K562 (cell line): ENCODE measurements around the gene CTF1. TPM values are rescaled to one million over a fixed set of nuclear protein-coding genes. Genes with fewer than 3 reads are reported as not detected.

Experiments
- CXXC5 ChIP-seq: fragments of 250-450 bp; sonication (Bioruptor Pico); IDR thresholded peaks from 2 replicates; pipeline ENCODE4 v1.8.0; 2022; ENCODE audit warnings: inconsistent platforms, mild to moderate bottlenecking, moderate library complexity
- DEAF1 ChIP-seq: fragments of 450-650 bp; formaldehyde crosslinking; IDR thresholded peaks from 2 replicates; pipeline ENCODE4 v1.4.0; 2020; ENCODE audit warnings: mild to moderate bottlenecking, moderate library complexity
- FIP1L1 ChIP-seq: fragments of 200-400 bp; formaldehyde crosslinking; IDR thresholded peaks from 2 replicates; pipeline ENCODE4 v1.6.1; 2018; ENCODE audit warnings: mild to moderate bottlenecking, low read depth, low read length; ENCODE audit not compliant: poor library complexity, severe bottlenecking
- HLTF ChIP-seq: fragments of 450-650 bp; IDR thresholded peaks from 2 replicates; pipeline ENCODE4 v1.6.1; 2016
- KLF13 ChIP-seq: fragments of 450-650 bp; IDR thresholded peaks from 2 replicates; pipeline ENCODE4 v1.6.1; 2016; ENCODE audit warnings: missing genetic modification characterization, low read depth, mild to moderate bottlenecking, missing compliant biosample characterization, moderate library complexity, borderline replicate concordance
- MTF1 ChIP-seq: fragments of 250-450 bp; sonication (Bioruptor Pico); IDR thresholded peaks from 2 replicates; pipeline ENCODE4 v1.9.0; 2021; ENCODE audit warnings: moderate library complexity, mild to moderate bottlenecking, inconsistent platforms, borderline replicate concordance
- NFE2 ChIP-seq: IDR thresholded peaks from 2 replicates; pipeline ENCODE4 v1.6.1; 2014; ENCODE audit warnings: antibody characterized with exemption, low read depth
- PHF20 ChIP-seq: fragments of 450-650 bp; IDR thresholded peaks from 2 replicates; pipeline ENCODE4 v1.6.1; 2018; ENCODE audit not compliant: partially characterized antibody
- POLR2A ChIP-seq: fragments of 450-650 bp; conservative IDR thresholded peaks from 2 replicates; pipeline ENCODE4 v1.6.1; 2016
- PTBP1 ChIP-seq: fragments of 200-400 bp; formaldehyde crosslinking; IDR thresholded peaks from 2 replicates; pipeline ENCODE4 v1.6.1; 2017; ENCODE audit warnings: low read depth, low read length
- RBM17 ChIP-seq: fragments of 200-400 bp; formaldehyde crosslinking; IDR thresholded peaks from 2 replicates; pipeline ENCODE4 v1.6.1; 2017; ENCODE audit warnings: low read depth, mild to moderate bottlenecking, low read length, borderline replicate concordance
- SIX5 ChIP-seq, 2 experiments: IDR thresholded peaks; 2 replicates each; pipeline ENCODE4 v1.6.1; 2011; ENCODE audit warnings: low read length in 2 of 2, borderline replicate concordance in 1 of 2, low read depth in 1 of 2, mild to moderate bottlenecking in 1 of 2, moderate library complexity in 1 of 2; ENCODE audit not compliant: insufficient read depth in 1 of 2
- TAF7 ChIP-seq: fragments of 450-650 bp; IDR thresholded peaks from 2 replicates; pipeline ENCODE4 v1.6.1; 2016; ENCODE audit warnings: missing genetic modification characterization, missing compliant biosample characterization
- TCF7 ChIP-seq: sonication (generic); IDR thresholded peaks from 2 replicates; pipeline ENCODE4 v1.6.1; 2016; ENCODE audit warnings: antibody characterized with exemption, borderline replicate concordance
- TOE1 ChIP-seq, 2 experiments: fragments of 450-650 bp in 1 of 2; sonication (generic) in 1 of 2; formaldehyde crosslinking in 1 of 2; IDR thresholded peaks; 2 replicates each; pipeline versions ENCODE4 v1.7.1 to v1.8.0; 2016 to 2022; ENCODE audit warnings: borderline replicate concordance in 2 of 2, mild to moderate bottlenecking in 2 of 2, antibody characterized with exemption in 1 of 2, inconsistent platforms in 1 of 2, low read depth in 1 of 2, missing genetic modification reagents in 1 of 2, moderate library complexity in 1 of 2
- XRCC4 ChIP-seq: IDR thresholded peaks from one replicate; pipeline ENCODE4 v1.6.1; 2011; ENCODE audit not compliant: insufficient read depth, insufficient read length; ENCODE audit errors: extremely low read depth
- ZBTB2 ChIP-seq: fragments of 450-650 bp; IDR thresholded peaks from 2 replicates; pipeline ENCODE4 v1.6.1; 2016; ENCODE audit warnings: antibody characterized with exemption
- ZNF311 ChIP-seq: fragments of 250-450 bp; sonication (Bioruptor Pico); IDR thresholded peaks from 2 replicates; pipeline ENCODE4 v1.4.0; 2020; ENCODE audit warnings: mild to moderate bottlenecking, moderate library complexity
- ZNF583 ChIP-seq: fragments of 250-450 bp; sonication (Bioruptor Pico); IDR thresholded peaks from 2 replicates; pipeline ENCODE4 v1.4.0; 2020
- ZZZ3 ChIP-seq: fragments of 450-650 bp; IDR thresholded peaks from 2 replicates; pipeline ENCODE4 v1.6.1; 2016; ENCODE audit warnings: antibody characterized with exemption, mild to moderate bottlenecking, moderate library complexity
- polyA plus RNA-seq, 8 experiments: library from polyadenylated mRNA; depleted of rRNA in 4 of 8; stranded (reverse) in 5 of 8; unstranded in 3 of 8; fragments of >200 nt; fragmentation: Nextera tagmentation in 2 of 8; fragmentation: Illumina TruSeq in 1 of 8; extraction: Ambion mirVana in 2 of 8; extraction: Trizol in 1 of 8; gene quantifications; 2 replicates each; pipeline versions ENCODE4 v1.2.1 to v1.2.3, GENCODE V29; 2011 to 2014; ENCODE audit warnings: inconsistent platforms in 1 of 8, missing spikeins in 1 of 8
- total RNA-seq, 7 experiments: library from RNA; depleted of rRNA in 6 of 7; stranded (reverse); fragments of >200 nt in 6 of 7; fragmentation: Illumina TruSeq in 2 of 7; extraction: Trizol in 2 of 7; gene quantifications; 2 replicates each; pipeline versions ENCODE4 v1.2.1 to v1.2.3, GENCODE V29; 2011 to 2021; ENCODE audit warnings: low replicate concordance in 1 of 7
- TF ChIP-seq, protein P1 (sequence below): sonication (generic); formaldehyde crosslinking; IDR thresholded peaks from 2 replicates; pipeline ENCODE4 v1.8.0; 2022; ENCODE audit warnings: mild to moderate bottlenecking, missing genetic modification reagents
- TF ChIP-seq, protein P2 (sequence below): IDR thresholded peaks from 2 replicates; pipeline ENCODE4 v1.6.1; 2012; ENCODE audit warnings: low read depth, low read length, improper control_type of control experiment, borderline replicate concordance

Gene CTF1
- total and polyA plus RNA-seq, 9 of the 15 experiments (the other 6 are each of a cell fraction or from before 2014, with no cell fraction given), result 0.24 to 2.5 (median 0.44) TPM

DNA sequence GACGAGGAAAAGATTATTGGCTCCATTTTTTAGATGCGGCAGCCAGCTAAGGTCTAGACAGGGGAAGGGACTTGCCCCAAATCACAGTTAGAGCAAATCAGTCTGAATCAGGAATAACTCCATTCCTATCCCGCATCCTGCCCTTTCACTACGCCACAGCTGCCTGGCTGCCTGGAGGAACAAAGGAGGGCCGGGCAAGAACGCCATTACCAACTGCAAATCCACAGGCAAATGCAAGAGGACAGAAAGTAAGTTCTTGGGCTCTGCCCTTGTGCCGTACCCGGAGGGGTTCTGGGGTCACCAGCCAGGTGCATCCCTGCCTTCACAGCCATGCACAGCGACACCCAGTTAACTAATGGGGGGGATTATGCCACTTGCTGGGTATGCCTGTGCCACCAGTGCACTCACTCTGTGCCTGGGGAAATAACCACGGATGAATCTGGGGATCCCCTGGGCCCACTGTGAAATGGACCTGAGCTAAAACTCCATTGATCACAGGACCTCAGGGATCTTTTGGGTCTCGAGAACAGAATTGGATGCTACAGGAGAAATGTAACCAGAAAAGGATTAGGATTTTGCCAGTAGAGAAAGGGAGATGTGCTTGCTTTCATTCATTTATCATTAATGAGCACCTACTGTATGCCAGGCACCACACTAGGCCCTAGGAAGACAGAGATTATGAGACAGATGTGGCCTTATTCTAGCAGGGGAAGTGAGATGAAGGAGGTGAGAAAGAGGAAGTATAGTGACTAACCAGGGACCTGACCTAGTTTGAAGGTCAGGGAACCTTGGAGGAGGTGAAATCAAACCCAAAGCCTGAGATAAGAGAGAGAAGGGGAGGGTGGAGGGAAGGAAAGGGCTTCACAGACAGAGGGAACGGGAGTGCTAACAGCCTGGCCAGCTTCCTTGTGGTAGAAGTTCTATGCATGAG is 20.3 kb upstream of the CTF1 start (continued):
- TF ChIP-seq XRCC4, result no peak
- TF ChIP-seq ZBTB2, result peak; percentile 69; the same call in 1 of the 2 replicates
- no peak for TF ChIP-seq MTF1 (CRISPR knock-in tag)
- peak; percentile 53; the same call in 1 of the 2 replicates for TF ChIP-seq HLTF
- TF ChIP-seq, protein P1, sequence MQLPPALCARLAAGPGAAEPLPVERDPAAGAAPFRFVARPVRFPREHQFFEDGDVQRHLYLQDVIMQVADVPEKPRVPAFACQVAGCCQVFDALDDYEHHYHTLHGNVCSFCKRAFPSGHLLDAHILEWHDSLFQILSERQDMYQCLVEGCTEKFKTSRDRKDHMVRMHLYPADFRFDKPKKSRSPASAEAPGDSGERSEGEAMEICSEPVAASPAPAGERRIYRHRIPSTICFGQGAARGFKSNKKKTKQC (CRISPR knock-in tag), result no peak
- TF ChIP-seq TOE1 (IDR thresholded peaks at IDR 0.05; ENCODE audit: borderline replicate concordance), result peak; percentile 70
- no peak for TF ChIP-seq TOE1 (CRISPR knock-in tag; IDR thresholded peaks at IDR 0.05; ENCODE audit: borderline replicate concordance, low read depth)
- TF ChIP-seq SIX5 (IDR thresholded peaks at IDR 0.05; ENCODE audit: borderline replicate concordance in 1 of 2, insufficient read depth in 1 of 2, low read depth in 1 of 2, low read length in 2 of 2), result no peak
- TF ChIP-seq DEAF1 (CRISPR knock-in tag), result no peak
- TF ChIP-seq ZNF583 (CRISPR knock-in tag), result no peak
- TF ChIP-seq ZNF311, result no peak
- no peak for TF ChIP-seq TAF7
- TF ChIP-seq KLF13 (tag), result peak; percentile 29; the same call in 1 of the 2 replicates
- no peak for TF ChIP-seq PHF20
- TF ChIP-seq TCF7, result no peak
- TF ChIP-seq, protein P2, sequence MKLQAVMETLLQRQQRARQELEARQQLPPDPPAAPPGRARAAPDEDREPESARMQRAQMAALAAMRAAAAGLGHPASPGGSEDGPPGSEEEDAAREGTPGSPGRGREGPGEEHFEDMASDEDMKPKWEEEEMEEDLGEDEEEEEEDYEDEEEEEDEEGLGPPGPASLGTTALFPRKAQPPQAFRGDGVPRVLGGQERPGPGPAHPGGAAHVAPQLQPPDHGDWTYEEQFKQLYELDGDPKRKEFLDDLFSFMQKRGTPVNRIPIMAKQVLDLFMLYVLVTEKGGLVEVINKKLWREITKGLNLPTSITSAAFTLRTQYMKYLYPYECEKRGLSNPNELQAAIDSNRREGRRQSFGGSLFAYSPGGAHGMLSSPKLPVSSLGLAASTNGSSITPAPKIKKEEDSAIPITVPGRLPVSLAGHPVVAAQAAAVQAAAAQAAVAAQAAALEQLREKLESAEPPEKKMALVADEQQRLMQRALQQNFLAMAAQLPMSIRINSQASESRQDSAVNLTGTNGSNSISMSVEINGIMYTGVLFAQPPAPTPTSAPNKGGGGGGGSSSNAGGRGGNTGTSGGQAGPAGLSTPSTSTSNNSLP, result no peak
- TF ChIP-seq ZZZ3, result no peak
- peak; percentile 28; the same call in 1 of the 2 replicates for TF ChIP-seq CXXC5 (CRISPR knock-in tag)
- no peak for TF ChIP-seq FIP1L1
- no peak for TF ChIP-seq RBM17
- TF ChIP-seq NFE2, result no peak
- TF ChIP-seq POLR2A, result no peak
- TF ChIP-seq PTBP1, result no peak
